Measurements from ENCODE around the gene GPR152. TPM values are rescaled to one million over a fixed set of nuclear protein-coding genes. Genes with fewer than 3 reads are reported as not detected.
"Not testable (repeated sequence)": the region's sequence is repeated elsewhere in the genome, so short reads cannot be mapped to it uniquely, and the experiment has no call there.

Gene GPR152
- total RNA-seq, 1 donor: not detected

DNA sequence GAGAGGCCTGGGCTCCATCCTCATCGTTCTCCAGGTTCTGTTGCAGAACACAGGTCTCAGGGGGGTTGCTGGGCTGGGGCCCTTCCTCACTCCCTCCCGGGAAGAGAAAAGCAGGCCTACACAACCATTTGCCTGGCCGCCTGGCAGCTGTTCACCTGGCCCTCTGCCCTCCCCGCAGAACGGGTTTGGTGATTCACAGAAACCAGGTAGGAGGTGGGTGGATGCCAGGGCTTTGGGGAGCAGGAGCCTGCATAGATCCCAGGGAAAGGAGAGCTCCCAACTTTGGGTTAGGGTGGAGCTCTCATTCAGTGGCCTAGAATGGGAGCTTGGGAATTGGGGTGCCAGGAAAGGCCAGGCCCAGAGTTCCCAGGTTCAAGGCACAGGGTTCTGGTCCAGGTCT, 15.5 kb upstream of the GPR152 start:
- DNase-seq (ENCODE audit: insufficient read length, low spot score, missing footprints): peak; percentile 87
- Histone ChIP-seq H3K4me3 (ENCODE audit: insufficient read depth, low read length) (peak overlapping the region; percentile 86), H2AFZ (ENCODE audit: low read length) (peak overlapping the region; percentile 74), H3K36me3 (ENCODE audit: insufficient read depth, low read length) (no peaks in the 10 kb centered on the region), H3K79me2 (ENCODE audit: insufficient read depth, low read length) (peaks cover 10% of the 10 kb centered on the region), H4K20me1 (ENCODE audit: insufficient read depth, low read length) (no peaks in the 10 kb centered on the region), H3K9me3 (ENCODE audit: low read depth, low read length) (no peaks in the 10 kb centered on the region), H3K27ac (ENCODE audit: low read depth, low read length) (peak overlapping the region; percentile 65), H3K27me3 (ENCODE audit: insufficient read depth, low read length) (no peaks in the 10 kb centered on the region), H3K4me1 (ENCODE audit: insufficient read depth, low read length) (peaks cover 25% of the 10 kb centered on the region), H3K4me2 (ENCODE audit: insufficient read depth, low read length) (peak overlapping the region; percentile 96)
- TF ChIP-seq, protein P1, sequence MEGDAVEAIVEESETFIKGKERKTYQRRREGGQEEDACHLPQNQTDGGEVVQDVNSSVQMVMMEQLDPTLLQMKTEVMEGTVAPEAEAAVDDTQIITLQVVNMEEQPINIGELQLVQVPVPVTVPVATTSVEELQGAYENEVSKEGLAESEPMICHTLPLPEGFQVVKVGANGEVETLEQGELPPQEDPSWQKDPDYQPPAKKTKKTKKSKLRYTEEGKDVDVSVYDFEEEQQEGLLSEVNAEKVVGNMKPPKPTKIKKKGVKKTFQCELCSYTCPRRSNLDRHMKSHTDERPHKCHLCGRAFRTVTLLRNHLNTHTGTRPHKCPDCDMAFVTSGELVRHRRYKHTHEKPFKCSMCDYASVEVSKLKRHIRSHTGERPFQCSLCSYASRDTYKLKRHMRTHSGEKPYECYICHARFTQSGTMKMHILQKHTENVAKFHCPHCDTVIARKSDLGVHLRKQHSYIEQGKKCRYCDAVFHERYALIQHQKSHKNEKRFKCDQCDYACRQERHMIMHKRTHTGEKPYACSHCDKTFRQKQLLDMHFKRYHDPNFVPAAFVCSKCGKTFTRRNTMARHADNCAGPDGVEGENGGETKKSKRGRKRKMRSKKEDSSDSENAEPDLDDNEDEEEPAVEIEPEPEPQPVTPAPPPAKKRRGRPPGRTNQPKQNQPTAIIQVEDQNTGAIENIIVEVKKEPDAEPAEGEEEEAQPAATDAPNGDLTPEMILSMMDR (IDR thresholded peaks at IDR 0.05; ENCODE audit: extremely low read depth, low read depth, low read length): no peak

DNA sequence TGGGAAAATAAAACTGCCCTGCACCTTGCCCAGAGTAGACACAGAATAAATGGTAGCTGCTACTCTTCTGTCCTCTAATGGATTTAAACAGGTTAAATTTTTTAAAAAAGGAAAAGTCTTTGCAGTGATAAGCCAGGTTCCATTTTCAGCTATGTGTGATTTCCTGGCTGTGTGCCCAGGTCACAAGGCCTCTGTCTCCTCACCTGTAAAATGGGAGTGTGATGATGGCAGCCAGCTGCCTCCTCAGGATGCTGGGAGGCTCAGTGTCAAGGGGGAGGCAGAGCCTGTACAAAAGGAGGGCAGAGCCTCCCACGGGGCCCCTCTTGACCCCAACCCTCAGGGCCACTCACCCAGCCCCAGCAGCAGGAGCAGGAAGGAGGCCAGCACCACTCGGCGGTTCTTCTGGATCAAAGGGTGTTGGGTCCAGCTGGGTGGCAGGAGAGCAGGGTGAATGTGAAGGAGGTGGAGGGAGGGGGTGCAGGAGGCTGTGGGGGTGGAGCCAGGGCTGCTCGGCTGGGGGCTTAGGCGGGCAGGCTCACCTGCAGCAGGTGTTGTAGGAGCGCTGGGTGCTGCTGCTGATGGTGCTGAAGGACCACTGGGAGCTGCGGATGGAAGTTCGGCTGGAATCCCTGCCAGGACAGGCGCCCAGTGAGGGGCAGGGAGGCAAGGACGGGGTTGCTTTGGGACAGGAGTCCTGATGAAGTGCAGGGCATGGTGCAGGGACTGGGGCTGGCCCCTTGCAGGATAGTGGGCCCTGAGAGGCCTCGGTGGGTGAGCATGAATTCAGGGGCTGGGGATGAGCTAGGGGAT, 14.6 kb upstream of the GPR152 start:
- Histone ChIP-seq H3K36me3 (ENCODE audit: insufficient read depth, low read length) (no peaks in the 10 kb centered on the region), H3K27ac (ENCODE audit: low read depth, low read length) (no peak overlapping the region), H2AFZ (ENCODE audit: low read length) (no peak overlapping the region), H3K79me2 (ENCODE audit: insufficient read depth, low read length) (peaks cover 10% of the 10 kb centered on the region), H3K4me1 (ENCODE audit: insufficient read depth, low read length) (peaks cover 25% of the 10 kb centered on the region), H3K4me2 (ENCODE audit: insufficient read depth, low read length) (no peak overlapping the region), H4K20me1 (ENCODE audit: insufficient read depth, low read length) (no peaks in the 10 kb centered on the region), H3K27me3 (ENCODE audit: insufficient read depth, low read length) (no peaks in the 10 kb centered on the region), H3K9me3 (ENCODE audit: low read depth, low read length) (no peaks in the 10 kb centered on the region), H3K4me3 (ENCODE audit: insufficient read depth, low read length) (no peak overlapping the region)
- peak; percentile 80 for DNase-seq (ENCODE audit: insufficient read length, low spot score, missing footprints)
- TF ChIP-seq, protein P1 (IDR thresholded peaks at IDR 0.05; ENCODE audit: extremely low read depth, low read depth, low read length): no peak

- H2AFZ ChIP-seq (ENCODE audit: low read length): no peak overlapping the region
- no peaks in the 10 kb centered on the region for H3K36me3 ChIP-seq (ENCODE audit: insufficient read depth, low read length)
- no peak for DNase-seq (ENCODE audit: insufficient read length, low spot score, missing footprints)
- H3K4me3 ChIP-seq (ENCODE audit: insufficient read depth, low read length): no peak overlapping the region
- no peak overlapping the region for H3K4me2 ChIP-seq (ENCODE audit: insufficient read depth, low read length)
- no peaks in the 10 kb centered on the region for H3K9me3 ChIP-seq (ENCODE audit: low read depth, low read length)
- no peaks in the 10 kb centered on the region for H4K20me1 ChIP-seq (ENCODE audit: insufficient read depth, low read length)
- peaks cover 10% of the 10 kb centered on the region for H3K79me2 ChIP-seq (ENCODE audit: insufficient read depth, low read length)
- H3K27me3 ChIP-seq (ENCODE audit: insufficient read depth, low read length): no peaks in the 10 kb centered on the region
- no peak overlapping the region for H3K27ac ChIP-seq (ENCODE audit: low read depth, low read length)
- H3K4me1 ChIP-seq (ENCODE audit: insufficient read depth, low read length): peaks cover 25% of the 10 kb centered on the region
- TF ChIP-seq, protein P1 (IDR thresholded peaks at IDR 0.05; ENCODE audit: extremely low read depth, low read depth, low read length): no peak
These were observed 13.8 kb upstream of the GPR152 start for GRCh38 chr11:67466367-67466766.

DNA sequence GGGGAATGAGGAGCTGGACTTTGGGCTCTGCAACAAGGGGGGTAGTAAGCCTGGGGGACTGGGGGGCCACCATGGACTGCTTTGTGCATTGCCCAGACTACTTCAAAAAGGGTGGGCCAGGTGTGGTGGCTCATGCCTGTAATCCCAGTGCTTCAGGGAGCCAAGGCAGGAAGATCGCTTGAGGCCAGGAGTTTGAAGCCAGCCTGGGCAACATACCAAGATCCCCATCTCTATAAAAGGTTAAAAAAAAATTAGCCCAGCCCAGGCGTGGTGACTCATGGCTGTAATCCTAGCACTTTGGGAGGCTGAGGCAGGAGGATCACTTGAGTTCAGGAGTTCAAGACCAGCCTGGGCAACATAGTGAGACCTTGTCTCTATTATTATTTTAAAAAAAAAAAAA, 13.0 kb upstream of the GPR152 start:
- H2AFZ ChIP-seq (ENCODE audit: low read length); H3K9me3 ChIP-seq (ENCODE audit: low read depth, low read length); H3K27ac ChIP-seq (ENCODE audit: low read depth, low read length); H4K20me1 ChIP-seq (ENCODE audit: insufficient read depth, low read length); H3K27me3 ChIP-seq (ENCODE audit: insufficient read depth, low read length); H3K36me3 ChIP-seq (ENCODE audit: insufficient read depth, low read length); DNase-seq (ENCODE audit: insufficient read length, low spot score, missing footprints): not testable (repeated sequence)
- H3K79me2 ChIP-seq (ENCODE audit: insufficient read depth, low read length): peaks cover 10% of the 10 kb centered on the region
- H3K4me3 ChIP-seq (ENCODE audit: insufficient read depth, low read length): peak overlapping the region; percentile 75
- H3K4me1 ChIP-seq (ENCODE audit: insufficient read depth, low read length): peaks cover 25% of the 10 kb centered on the region
- peak overlapping the region; percentile 82 for H3K4me2 ChIP-seq (ENCODE audit: insufficient read depth, low read length)
